Measurements from ENCODE around the gene MAPK9. TPM values are rescaled to one million over a fixed set of nuclear protein-coding genes. Genes with fewer than 3 reads are reported as not detected.

The MAPK9 gene
- total RNA-seq, 1 experiment from 2014 or later = 38.6 TPM

DNA sequence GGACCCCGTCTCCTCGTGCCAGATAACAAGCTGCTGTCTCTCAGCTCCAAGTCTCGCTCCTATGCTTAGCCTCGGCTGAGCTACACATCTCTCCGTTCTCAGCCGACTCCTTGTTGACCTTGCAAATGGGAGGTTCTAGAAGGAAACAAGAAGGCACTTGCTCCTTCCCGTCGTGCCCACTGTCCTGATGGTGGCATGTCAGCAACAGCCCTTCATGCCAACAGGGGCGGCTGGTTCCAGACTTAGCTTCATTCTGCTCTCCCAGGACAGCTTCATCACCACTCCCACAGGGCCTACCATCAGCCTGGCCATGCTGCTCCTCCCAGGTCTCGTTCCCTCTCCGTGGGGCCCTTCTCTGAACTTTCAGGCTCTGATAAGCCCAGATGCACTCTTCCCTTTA, 69.8 kb downstream of the MAPK9 start:
- Histone ChIP-seq H4K8ac (replicated peaks; ENCODE audit: insufficient read length, low read depth, low read length) (no peak overlapping the region), H3K4me1 (ENCODE audit: insufficient read depth, low read length) (no peaks in the 10 kb centered on the region), H3K79me2 (ENCODE audit: insufficient read depth, low read length) (no peaks in the 10 kb centered on the region), H4K91ac (ENCODE audit: insufficient read length, low read depth, low read length) (no peak overlapping the region), H2BK5ac (ENCODE audit: insufficient read length, low read length) (no peak overlapping the region), H3K27me3 (ENCODE audit: insufficient read depth, low read length) (no peaks in the 10 kb centered on the region), H3K23me2 (ENCODE audit: insufficient read length, low read depth, low read length, poor library complexity, severe bottlenecking) (no peaks in the 10 kb centered on the region), H3K9me3 (ENCODE audit: control insufficient read depth, low read depth, low read length) (no peaks in the 10 kb centered on the region), H2AK5ac (ENCODE audit: insufficient read length, low read length) (no peak overlapping the region), H3K4me2 (ENCODE audit: insufficient read depth, insufficient read length, low read length) (no peak overlapping the region), H2BK15ac (ENCODE audit: low read depth, low read length) (no peak overlapping the region), H2BK120ac (ENCODE audit: low read depth, low read length, poor library complexity, severe bottlenecking) (no peak overlapping the region), H2AFZ (ENCODE audit: low read length) (no peak overlapping the region), H2BK20ac (ENCODE audit: low read depth, low read length, poor library complexity, severe bottlenecking) (no peak overlapping the region), H3K14ac (ENCODE audit: insufficient read depth, low read length) (no peak overlapping the region), H3K9ac (ENCODE audit: extremely low read depth, insufficient read length, low read length) (no peak overlapping the region), H3K79me1 (ENCODE audit: insufficient read depth, low read depth, low read length, poor library complexity, severe bottlenecking) (no peaks in the 10 kb centered on the region), H3K4ac (ENCODE audit: low read depth, low read length) (no peak overlapping the region), H3T11ph (ENCODE audit: low read length) (no peak overlapping the region), H3K18ac (ENCODE audit: insufficient read length, low read depth, low read length) (no peak overlapping the region), H3K56ac (ENCODE audit: insufficient read length, low read depth, low read length) (no peak overlapping the region), H4K5ac (ENCODE audit: insufficient read length, low read depth, low read length) (no peak overlapping the region), H3K27ac (ENCODE audit: insufficient read length, low read depth, low read length) (no peak overlapping the region), H3K23ac (ENCODE audit: insufficient read length, low read depth, low read length) (no peak overlapping the region), H2BK12ac (ENCODE audit: insufficient read length, low read depth, low read length) (no peak overlapping the region), H4K20me1 (ENCODE audit: control insufficient read depth, insufficient read depth, insufficient read length) (no peaks in the 10 kb centered on the region)
- DNase-seq = no peak
- H3K9me3 Mint-ChIP-seq = peaks cover 51 to 59% of the 10 kb centered on the region in 2 experiments
- no peak overlapping the region; a peak in 1 of 7 replicates for H3K27ac Mint-ChIP-seq
- peaks cover 17% of the 10 kb centered on the region for H3K27me3 Mint-ChIP-seq (ENCODE audit: low read depth)
- H3K4me3 Mint-ChIP-seq = no peak overlapping the region
- H3K36me3 Mint-ChIP-seq (ENCODE audit: insufficient read depth in 1 of 3, low read depth in 3 of 3) = peaks cover 14 to 19% (median 16%) of the 10 kb centered on the region in 3 experiments
- no CpG with 5 or more reads among the region's 11 CpGs for WGBS (ENCODE audit: extremely low coverage, insufficient read length, low lambda C conversion rate)
- no peaks in the 10 kb centered on the region for H3K4me1 Mint-ChIP-seq
- TF ChIP-seq, protein P1, sequence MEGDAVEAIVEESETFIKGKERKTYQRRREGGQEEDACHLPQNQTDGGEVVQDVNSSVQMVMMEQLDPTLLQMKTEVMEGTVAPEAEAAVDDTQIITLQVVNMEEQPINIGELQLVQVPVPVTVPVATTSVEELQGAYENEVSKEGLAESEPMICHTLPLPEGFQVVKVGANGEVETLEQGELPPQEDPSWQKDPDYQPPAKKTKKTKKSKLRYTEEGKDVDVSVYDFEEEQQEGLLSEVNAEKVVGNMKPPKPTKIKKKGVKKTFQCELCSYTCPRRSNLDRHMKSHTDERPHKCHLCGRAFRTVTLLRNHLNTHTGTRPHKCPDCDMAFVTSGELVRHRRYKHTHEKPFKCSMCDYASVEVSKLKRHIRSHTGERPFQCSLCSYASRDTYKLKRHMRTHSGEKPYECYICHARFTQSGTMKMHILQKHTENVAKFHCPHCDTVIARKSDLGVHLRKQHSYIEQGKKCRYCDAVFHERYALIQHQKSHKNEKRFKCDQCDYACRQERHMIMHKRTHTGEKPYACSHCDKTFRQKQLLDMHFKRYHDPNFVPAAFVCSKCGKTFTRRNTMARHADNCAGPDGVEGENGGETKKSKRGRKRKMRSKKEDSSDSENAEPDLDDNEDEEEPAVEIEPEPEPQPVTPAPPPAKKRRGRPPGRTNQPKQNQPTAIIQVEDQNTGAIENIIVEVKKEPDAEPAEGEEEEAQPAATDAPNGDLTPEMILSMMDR (conservative IDR thresholded peaks at IDR 0.05) = no peak

Measured in H9 (cell line).